ENCODE measurements around the gene STIM1.

Gene STIM1

DNA sequence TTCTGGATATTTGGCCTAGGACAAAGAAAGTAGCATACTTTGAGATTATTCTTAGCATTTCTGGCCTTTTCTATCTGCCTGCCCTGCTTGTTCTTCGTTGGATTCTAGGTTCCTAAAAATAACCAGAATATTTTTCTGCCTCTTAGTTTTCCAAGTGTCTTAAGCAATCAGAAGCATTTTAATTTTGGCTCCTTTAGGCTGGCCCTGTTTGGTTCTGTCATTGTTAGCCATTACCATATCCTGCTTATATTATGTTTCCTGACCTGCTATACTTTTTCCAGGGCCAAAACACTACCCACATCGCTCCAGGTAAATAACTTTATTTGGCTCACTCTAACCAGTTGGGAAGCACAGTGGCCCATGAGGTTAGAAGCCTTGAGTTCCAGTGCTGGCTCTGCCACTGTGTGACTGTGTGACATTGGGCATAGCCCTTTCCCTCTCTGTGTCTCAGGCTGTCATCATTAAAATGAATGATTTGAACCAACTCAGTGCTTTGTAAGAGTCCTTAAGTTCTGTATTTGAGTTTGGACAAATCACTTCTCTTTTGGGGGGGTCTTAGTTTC, 91.1 kb downstream of the STIM1 start:
- DNase-seq (ENCODE audit: low read depth in 2 of 2, low spot score in 1 of 2), result no peak

DNA sequence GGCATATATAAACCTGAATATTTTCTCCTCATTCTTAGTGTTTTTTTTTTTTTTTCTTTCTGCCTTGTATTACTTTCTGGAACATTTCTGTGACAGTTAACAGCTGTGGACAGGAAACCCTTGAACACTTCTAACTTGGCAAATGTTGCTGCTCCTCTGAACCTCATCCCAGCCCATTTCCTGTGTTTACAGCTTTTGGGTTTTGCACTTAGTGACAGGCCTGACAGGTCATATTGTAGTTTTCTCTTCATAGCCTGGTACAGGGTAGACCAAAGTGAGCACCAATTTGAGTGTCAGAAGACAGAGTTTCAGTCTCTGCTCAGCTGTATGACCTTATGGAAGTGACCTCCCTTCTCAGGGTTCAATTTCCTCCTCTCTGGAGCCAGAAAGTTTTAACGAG, 91.6 kb downstream of the STIM1 start:
- peak; percentile 9 to 20 for DNase-seq (ENCODE audit: low read depth in 2 of 2, low spot score in 1 of 2)

DNA sequence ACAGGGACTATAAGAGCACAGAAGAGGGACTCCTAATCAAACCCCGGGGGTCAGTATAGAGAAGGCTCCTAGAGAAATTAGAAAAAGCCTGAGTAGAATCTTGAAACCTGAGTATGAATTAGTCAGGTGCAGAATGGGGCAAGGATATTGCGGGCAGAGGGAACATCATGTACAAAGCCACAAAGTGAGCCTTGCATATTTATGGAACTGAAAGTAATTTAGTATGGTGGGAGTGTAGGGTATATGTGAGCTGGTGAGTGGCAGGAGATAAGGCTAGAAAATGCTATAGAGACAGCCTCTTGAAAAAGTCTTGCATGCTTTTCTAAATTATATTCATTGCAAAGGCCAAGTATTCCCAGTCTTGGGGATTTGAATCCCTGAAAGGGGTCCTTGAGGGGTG, 93.7 kb downstream of the STIM1 start:
- DNase-seq (ENCODE audit: low read depth in 2 of 2, low spot score in 1 of 2), result no peak

DNA sequence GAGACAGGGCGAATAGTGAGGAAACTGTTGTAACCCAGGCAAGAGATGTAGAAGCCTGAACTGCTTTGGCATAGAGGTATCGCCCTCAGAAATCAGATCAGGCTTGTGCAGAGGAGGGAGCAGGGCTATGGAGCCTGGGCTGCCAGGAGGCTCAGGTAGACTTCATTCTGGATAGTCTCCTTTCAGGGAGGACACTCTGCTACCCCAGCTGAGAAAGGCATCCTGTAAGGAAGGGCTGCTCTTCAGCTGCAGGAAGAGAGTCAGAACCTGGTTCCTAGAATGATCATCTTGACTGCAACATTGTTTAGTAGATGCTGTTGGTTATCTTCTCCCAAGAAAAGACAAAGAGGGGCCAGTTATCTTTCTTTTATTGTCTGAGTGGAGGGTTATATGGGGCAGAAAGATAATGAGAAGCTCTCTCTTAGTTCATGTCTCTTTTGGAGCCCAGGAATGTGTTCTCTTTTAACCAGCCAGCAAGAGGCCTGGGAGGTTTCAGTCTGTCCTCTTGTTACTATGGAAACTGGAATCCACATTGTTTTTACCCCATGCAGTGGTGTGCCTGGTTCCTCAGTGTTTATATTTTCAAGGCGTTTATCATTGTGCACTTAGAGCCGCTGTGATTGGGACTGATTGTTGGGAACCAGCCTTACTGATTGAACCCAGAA, 95.7 kb downstream of the STIM1 start:
- no peak for DNase-seq (ENCODE audit: low read depth in 2 of 2, low spot score in 1 of 2)

DNA sequence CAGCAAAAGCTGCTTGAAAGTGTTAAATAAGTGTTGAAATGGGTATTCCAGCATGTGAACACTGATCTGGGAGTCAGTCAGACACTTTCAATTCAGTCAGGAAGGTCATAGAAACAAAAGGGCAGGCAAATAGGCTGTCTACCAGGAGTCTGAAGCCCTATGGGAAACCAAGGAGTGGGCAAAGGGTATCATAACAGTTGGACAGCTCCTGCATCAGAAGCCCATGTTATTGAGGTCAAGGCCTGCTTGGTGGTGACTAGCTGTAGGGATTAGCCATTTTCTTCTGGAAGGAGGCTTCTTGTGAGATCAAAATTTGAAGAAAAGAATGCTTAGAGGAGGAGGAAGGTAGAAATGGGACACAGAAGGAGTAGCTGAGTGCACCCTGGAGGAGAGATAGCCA, 97.3 kb downstream of the STIM1 start:
- no peak for DNase-seq (ENCODE audit: low read depth in 2 of 2, low spot score in 1 of 2)

DNA sequence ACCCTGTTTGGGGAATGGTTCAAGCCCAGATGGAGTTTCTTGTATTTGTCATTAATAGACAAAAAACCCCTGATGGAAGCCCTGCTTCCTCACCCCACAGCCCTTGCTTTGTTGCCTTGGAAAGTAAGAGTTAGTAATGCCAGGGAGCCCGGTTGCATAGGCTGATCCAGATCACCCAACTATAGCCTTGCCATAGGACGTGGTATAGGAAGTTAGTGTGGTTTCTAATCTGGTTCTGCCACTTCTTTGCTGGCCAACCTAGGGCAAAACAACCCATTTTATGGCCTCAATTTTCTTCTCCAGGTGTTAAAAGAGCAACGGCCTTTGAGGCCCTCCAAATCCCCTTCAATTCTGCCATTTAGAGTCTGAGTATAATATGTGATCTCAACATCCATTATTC, 97.9 kb downstream of the STIM1 start:
- DNase-seq (ENCODE audit: low read depth in 2 of 2, low spot score in 1 of 2), result no peak

DNA sequence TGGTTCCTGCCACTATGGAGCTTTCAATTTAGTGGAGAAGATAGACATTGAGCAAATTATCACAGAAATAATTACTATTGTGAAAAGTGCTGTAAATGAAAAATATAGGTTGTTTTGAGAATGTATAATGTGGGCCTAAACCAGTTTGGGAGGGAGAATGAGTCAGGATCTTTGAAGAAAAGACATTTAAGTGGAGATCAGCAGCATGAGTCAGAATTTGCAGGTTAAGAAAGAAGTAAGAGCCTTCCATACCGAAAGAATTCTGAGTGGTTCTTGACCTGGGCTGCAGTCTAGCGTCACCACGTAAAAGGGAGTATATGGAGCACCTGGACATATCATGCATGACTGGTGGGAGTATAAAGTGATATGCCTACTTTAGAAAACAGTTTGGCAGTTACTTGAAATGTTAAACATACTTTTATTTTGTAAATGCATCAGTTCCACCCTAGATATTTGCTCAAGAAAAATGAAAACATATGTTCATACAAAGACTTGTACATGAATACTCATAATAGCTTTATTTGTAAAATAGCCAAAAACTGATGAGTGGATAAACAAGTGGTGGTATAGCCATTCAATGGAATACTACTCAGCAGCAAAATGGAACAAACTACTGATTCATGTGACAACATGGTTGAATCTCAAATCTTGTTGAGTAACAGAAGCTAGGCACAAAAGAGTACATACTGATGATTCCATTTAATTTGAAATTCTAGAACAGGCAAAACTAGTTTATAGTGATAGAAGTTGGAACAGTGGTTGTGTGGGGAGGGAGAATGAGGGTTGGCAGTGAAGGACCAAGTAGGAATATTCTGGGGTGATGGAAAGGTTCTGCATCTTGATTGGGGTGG, 99.2 kb downstream of the STIM1 start:
- no peak for DNase-seq (ENCODE audit: low read depth in 2 of 2, low spot score in 1 of 2)

DNA sequence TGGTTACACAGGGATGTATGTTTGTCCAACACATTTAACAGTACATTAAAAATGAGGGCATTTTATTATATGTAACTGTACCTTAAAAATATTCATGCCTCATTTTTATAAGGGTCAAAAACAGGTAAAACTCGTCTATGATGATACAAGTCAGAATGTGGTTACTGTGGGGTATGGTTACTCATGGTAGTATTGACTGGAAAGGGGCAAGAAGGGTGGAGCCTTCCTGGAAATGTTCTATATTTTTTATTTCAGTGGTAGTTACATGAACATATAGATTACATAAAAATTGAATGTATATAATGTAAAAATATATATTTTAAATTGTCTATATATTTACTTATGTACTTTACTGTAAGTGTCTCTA, 99.8 kb downstream of the STIM1 start:
- no peak for DNase-seq (ENCODE audit: low read depth in 2 of 2, low spot score in 1 of 2)

DNA sequence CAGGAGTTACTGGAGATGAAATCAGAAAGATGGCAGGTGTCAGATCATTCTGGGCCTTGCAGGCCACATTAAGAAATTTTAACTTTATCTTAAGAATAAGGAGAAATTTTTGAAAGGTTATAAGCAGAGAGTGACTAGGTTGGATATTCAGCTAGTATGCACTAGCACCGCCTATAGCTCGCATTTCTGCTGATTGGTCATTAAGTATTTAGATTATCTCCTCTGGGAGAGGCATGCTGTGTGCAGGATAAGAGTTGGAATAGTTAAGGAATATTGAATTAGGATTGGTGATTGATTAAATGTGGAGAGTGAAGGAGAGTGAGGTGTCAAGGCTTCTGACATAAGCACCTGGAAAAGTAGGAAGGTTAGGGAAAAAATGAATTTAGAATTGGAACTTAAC, 100.6 kb downstream of the STIM1 start:
- no peak for DNase-seq (ENCODE audit: low read depth in 2 of 2, low spot score in 1 of 2)

DNA sequence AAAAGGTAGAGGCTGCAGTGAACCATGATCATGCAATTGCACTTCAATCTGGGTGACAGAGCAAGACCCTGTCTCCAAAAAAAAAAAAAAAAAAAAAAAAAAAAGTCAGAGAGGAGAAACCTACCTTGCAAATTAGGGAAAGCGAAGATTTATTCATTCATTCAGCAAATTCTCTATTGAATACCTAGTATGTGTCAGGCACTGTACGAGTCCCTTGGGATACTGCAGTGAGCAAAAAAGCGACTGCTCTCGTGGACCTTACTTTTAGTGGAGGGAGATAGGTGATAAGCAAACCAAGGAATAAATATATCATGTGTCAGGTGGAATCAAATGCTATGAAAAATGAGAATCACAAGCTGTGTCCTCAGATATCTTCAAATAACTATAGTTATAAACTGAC, 101.3 kb downstream of the STIM1 start:
- no peak for DNase-seq (ENCODE audit: low read depth in 2 of 2, low spot score in 1 of 2)

DNA sequence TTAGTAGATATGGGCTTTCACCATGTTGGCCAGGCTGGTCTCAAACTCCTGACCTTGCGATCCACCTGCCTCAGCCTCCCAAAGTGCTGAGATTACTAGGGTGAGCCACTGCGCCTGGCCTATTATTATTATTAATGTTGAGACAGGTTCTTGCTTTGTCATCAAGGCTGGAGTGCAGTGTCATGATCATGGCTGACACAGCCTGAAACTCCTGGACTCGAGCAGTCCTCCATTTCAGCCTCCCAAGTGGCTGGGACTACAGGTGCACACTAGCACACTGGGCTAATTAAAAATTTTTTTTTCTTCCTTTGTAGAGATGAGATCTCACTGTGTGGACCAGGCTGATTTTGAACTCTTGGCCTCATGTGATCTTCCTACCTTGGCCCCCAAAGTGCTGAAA, 102.0 kb downstream of the STIM1 start:
- no peak for DNase-seq (ENCODE audit: low read depth in 2 of 2, low spot score in 1 of 2)

DNA sequence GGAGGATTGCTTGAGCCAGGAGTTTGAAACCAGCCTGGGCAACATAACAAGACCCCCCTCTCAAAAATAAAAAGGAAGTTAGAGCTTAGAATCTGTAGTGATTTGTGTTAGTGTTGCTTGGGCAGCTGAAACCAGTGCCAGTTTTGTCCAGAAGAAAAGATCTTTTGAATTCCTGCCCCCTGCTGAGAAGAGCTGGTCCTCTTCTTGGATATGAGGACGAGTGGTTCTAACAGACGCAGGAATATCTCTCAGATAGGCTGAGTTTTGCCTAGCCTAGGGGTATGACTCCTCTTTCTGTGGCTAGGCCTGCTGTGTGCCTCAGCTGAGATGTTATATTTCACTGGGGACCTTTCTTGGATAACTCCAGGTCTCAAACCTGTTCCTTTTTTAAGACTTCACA, 102.8 kb downstream of the STIM1 start:
- DNase-seq (ENCODE audit: low read depth in 2 of 2, low spot score in 1 of 2), result no peak

DNA sequence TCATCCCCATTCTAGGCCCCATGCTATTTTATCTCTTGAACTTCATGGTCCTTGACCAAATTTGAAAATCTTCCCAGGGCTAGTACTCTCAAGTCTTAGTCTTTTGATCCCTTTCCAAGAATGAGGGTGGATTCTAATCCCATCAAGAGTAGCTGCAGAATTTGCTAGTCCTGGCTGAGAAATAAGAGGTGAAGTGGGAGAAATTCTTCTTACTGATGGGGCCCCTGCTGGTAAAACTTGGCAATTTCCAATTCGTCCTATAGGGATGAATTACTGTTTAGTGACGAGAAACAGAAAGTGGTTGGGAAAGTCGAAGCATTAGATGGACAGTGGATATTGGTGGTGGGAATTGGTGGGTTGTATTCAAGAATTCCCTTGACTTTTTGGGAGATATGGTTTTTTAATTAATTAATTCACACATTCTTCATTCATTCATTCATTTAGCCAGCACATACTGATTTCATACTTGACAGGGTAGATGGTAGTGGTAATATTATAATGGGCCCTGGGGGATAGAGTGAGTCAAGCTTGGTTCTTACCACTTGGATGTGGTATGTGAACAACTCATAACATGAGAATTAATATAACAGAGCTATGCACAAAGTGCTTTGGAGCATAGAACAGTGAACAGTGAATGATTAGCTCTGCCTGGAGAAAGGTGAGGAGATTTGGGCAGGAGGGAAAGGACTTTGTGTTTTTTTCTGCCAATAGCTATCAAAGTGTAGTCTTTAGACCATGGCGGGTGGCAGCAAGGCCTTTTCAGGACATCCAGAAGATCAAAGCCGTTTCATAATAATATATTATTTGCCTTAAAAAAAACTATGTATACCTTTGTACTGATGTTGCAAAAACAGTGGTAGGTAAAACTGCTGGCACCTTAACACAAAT, 103.8 kb downstream of the STIM1 start:
- DNase-seq (ENCODE audit: low read depth in 2 of 2, low spot score in 1 of 2), result no peak

DNA sequence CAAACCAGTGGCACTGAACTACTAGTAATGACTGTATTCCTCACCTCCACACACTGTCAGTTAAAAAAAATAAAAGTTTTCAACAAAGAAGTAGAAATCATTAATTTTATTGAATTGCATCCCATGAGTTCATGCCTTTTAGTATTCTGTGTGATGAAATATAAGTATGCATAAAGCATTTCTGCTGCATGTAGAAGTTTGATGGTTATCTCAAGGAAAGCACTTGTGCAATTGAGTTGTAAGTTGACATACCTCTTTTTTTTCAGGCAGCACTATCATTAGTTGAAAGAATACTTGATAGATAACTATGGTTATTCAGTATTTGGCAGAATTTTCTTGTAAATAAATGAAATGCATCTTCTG, 104.4 kb downstream of the STIM1 start:
- no peak for DNase-seq (ENCODE audit: low read depth in 2 of 2, low spot score in 1 of 2)

DNA sequence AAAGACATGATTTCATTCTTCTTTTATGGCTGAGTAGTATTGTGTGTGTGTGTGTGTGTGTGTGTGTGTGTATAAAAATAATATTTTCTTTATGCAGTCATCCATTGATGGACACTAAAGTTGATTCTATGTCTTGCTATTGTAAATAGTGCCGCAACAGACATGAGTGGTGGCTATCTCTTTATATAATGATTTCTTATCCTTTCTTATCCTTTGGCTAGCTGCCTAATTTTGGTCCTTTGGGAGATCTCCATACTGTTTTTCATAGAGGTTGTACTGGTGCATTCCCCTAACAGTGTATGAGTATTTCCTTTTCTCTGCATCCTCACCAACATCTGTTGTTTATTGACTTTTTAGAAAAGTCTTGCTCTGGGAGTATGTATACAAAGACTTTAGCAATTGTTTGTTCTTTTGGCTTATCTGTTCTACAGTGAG, 107.0 kb downstream of the STIM1 start:
- no peak for DNase-seq (ENCODE audit: low read depth in 2 of 2, low spot score in 1 of 2)

DNA sequence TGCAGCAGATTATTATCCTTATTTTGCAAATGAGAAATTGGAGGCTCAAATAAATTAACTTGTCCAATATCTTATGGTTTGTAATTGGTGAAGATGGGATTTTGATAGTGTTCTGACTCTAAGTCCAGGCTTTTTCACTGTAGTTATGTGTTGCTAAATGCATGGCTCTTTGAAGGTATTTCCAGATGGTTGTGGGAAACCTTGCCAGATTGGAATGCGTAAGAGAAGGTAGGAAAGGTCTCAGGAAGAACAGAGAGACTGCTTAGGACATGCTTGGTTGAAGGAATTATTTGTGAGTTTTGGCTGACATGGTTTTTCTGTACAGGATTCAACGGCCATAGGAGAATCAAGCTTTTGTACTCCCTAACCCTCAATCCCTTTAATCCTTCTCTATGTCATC, 108.6 kb downstream of the STIM1 start:
- DNase-seq (ENCODE audit: low read depth in 2 of 2, low spot score in 1 of 2), result no peak

DNA sequence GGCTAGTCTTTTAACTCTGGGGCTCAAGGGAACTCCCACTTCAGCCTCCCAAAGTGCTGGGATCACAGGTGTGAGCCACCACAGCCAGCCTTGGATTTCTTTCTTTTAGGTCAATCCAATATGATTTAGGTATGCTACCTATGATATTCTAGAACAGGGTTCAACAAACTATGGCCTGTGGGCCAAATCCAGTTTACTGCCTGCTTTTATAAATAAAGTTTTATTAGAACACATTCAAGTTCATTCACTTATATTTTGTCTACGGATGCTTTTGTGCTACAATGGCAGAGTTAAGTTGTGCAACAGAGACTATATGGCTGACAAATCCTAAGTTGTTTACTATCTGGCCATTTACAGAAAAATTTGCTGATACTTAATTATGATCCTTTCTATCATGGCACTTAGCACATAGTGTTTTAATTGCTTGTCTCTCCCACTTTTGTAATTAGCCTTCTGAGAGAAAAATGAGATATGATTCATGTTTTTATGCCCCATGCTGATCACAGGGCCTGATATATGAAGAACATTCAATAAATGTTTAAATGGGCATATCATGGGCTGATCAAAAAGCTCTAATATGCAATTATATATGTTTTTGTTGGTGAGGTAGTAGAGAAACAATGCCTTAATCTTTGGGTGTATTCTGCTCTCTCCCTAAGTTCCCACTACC, 109.6 kb downstream of the STIM1 start:
- DNase-seq (ENCODE audit: low read depth in 2 of 2, low spot score in 1 of 2), result no peak

DNA sequence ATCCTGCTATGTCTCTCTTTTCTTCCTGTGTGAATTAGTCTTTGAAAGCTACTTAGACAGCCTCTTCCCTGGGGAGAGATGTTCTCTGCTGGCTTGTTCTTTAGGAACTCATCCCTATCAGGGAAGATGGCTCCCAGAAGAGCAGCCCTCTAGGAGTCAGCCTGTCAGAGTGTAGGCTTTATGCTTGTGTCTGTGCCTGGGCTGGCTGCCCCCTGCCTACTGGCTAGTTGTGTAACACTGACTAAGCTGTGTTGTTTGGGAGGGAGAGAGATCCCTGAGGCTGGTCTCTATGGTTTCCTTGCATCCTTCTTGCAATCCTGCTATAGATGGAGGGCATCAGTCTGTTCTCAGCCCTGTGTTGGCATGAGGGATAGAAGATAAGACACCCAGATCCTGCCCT, 112.2 kb downstream of the STIM1 start:
- no peak for DNase-seq (ENCODE audit: low read depth in 2 of 2, low spot score in 1 of 2)

DNA sequence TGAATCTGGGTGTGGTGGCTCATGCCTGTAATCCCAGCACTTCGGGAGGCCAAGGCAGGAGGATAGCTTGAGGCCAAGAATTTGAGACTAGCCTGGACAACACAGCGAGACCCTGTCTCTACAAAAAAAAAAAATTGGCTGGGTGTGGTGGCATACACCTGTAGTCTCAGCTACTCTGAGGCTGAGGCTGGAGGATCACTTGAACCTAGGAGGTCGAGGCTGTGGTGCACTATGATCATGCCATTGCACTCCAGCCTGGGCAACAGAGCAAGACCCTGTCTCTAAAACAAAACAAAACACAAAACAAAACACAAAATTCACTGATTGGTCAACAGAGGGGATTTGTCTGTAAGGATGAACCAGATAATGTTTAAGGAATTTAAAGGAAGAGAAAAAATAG, 113.7 kb downstream of the STIM1 start:
- DNase-seq (ENCODE audit: low read depth in 2 of 2, low spot score in 1 of 2), result no peak

DNA sequence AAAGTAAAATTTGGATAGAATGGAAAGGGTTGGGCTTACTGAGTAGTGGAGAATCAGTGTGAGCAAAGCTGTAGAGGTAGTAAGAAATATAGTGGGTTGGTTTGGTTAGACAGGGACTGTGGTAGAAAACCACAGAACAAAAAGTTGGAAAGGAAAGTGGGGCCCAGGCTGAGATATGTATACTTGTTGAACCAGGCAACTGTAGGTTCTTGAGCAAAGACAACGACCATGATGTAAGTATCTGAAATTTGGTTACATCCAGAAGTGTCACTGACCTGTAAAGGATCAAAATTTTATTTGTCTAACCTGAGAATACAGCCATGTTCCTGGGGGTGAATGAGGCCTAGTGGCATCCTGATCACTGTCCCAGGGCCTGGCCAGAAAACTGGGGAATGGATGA, 114.1 kb downstream of the STIM1 start:
- no peak for DNase-seq (ENCODE audit: low read depth in 2 of 2, low spot score in 1 of 2)

DNA sequence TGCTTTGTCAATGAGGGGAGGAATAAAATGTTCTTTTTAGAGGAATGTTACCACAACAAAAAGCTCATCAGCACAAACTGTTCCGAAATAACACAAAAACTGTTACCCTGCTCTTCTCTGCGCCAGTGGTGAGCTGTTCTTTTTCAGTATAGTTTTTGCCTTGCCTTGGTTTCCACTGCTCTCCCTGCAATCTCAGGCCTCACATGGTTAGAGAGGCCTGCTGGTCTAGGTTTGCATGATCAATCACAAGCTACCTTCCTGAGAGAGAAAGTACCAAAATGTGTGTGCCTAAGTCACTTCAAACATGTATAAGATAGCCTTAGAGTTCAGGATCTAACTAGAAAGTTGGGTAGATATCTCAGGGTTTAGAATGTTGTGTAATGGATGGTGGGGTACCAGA, 114.6 kb downstream of the STIM1 start:
- DNase-seq (ENCODE audit: low read depth in 2 of 2, low spot score in 1 of 2), result no peak
